DOHH2 (cell line): Measurements from ENCODE around the gene TMEM97.

Source experiments
- EZH2phosphoT487 ChIP-seq: fragments of 200-600 bp; sonication (generic); IDR thresholded peaks from 2 replicates; pipeline ENCODE4 v1.6.1; 2017; ENCODE audit warnings: borderline replicate concordance, mild to moderate bottlenecking, antibody characterized with exemption, low read length, moderate library complexity, mixed read lengths
- TF ChIP-seq, protein P1 (sequence below): fragments of 200-600 bp; sonication (generic); IDR thresholded peaks from one replicate; pipeline ENCODE4 v1.5.1; 2014; ENCODE audit warnings: antibody characterized with exemption, mild to moderate bottlenecking, low read depth, low read length; ENCODE audit not compliant: poor library complexity, severe bottlenecking

DNA sequence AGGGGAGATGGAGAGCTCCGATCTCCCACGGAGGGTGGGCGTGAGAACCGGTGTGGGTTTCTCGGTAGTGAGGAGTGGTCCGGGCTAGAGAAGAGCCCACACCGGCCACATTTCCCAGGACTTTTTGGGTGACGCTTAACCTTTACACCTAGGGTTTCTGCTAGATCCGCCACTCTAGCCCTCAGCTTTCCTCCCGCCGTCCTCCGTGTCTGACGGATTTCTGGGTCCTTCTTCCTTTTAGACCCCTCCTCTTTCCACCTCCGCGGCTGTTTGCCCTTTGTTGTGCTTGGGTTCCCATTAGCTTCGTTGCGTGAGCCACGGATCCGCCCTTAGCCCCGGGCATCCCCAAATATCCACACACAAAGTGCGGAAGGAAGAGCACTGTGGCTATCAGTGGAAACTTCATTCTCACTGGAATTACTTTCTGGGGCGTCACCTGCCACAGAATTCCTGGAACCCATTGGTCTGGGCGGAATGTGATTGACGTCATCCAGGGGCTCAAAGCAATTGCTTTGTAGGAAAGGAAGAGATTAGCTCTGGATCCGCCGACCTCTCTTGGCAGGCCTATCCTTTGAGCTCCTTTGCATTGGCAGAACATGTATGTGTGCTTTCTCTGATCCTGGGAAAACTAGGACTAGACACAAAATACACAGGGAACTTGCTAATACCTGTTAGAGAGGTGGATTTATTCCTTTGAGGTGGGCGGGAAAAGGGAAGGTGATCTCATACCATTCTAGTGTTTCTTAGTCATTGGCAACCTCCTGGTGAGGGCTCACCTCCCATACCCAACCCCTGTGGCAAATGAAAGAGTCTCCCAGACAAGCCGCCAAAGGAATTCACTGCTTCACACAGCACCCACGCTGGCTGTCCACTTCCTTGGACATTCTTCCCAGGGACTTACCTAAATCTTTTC, 17.2 kb downstream of the TMEM97 start:
- TF ChIP-seq, protein P1, sequence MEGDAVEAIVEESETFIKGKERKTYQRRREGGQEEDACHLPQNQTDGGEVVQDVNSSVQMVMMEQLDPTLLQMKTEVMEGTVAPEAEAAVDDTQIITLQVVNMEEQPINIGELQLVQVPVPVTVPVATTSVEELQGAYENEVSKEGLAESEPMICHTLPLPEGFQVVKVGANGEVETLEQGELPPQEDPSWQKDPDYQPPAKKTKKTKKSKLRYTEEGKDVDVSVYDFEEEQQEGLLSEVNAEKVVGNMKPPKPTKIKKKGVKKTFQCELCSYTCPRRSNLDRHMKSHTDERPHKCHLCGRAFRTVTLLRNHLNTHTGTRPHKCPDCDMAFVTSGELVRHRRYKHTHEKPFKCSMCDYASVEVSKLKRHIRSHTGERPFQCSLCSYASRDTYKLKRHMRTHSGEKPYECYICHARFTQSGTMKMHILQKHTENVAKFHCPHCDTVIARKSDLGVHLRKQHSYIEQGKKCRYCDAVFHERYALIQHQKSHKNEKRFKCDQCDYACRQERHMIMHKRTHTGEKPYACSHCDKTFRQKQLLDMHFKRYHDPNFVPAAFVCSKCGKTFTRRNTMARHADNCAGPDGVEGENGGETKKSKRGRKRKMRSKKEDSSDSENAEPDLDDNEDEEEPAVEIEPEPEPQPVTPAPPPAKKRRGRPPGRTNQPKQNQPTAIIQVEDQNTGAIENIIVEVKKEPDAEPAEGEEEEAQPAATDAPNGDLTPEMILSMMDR = no peak
- no peak for TF ChIP-seq EZH2phosphoT487
